Measurements from ENCODE around the gene MAP3K21. TPM values are rescaled to one million over a fixed set of nuclear protein-coding genes. Genes with fewer than 3 reads are reported as not detected.

Gene MAP3K21
- total and polyA plus RNA-seq, 2 of the 4 experiments (the other 2 are of a cell fraction): 0.15 to 0.18 TPM

GRCh38 chr1:233337505-233337904, 10.0 kb downstream of the MAP3K21 start:
- in situ Hi-C loops (cut with MboI; ENCODE audit: low sequenced_read_pairs) (no loop called here), intact Hi-C loops (cut with micrococcal nuclease) (no loop called here), dilution Hi-C loops (cut with HindIII; ENCODE audit: low sequenced_read_pairs, unreplicated experiment) (no loop called here)
- Histone ChIP-seq H3K56ac (ENCODE audit: extremely low read depth, insufficient read depth, low read length) (no peak overlapping the region), H3K79me1 (ENCODE audit: low read depth in 1 of 2, low read length in 2 of 2) (no peaks in the 10 kb centered on the region), H3K27me3 (ENCODE audit: control insufficient read depth, insufficient read depth, low read length) (peaks cover 5% of the 10 kb centered on the region), H3K14ac (replicated peaks; ENCODE audit: low read depth, low read length) (no peak overlapping the region), H3K4ac (ENCODE audit: low read depth, low read length) (no peak overlapping the region), H3K4me3 (ENCODE audit: insufficient read depth, low read depth, low read length) (no peak overlapping the region), H3K36me3 (ENCODE audit: control insufficient read depth, insufficient read depth, low read length) (no peaks in the 10 kb centered on the region), H2AK5ac (ENCODE audit: low read depth, low read length) (no peak overlapping the region), H4K91ac (ENCODE audit: insufficient read depth, low read depth, low read length) (no peak overlapping the region), H3K9me3 (ENCODE audit: control insufficient read depth, insufficient read depth, low read length) (no peaks in the 10 kb centered on the region), H2AFZ (replicated peaks; ENCODE audit: low read length, poor library complexity) (no peak overlapping the region), H3K4me1 (ENCODE audit: control insufficient read depth, insufficient read depth, low read length) (no peaks in the 10 kb centered on the region), H2BK15ac (ENCODE audit: low read depth, low read length) (no peak overlapping the region), H2BK5ac (ENCODE audit: low read depth, low read length, poor library complexity, severe bottlenecking) (no peak overlapping the region), H3K27ac (ENCODE audit: insufficient read depth, low read length) (no peak overlapping the region), H2BK120ac (ENCODE audit: low read depth, low read length) (no peak overlapping the region), H3K9me1 (ENCODE audit: insufficient read depth, low read length) (no peaks in the 10 kb centered on the region), H3K18ac (ENCODE audit: low read depth, low read length) (no peak overlapping the region), H4K5ac (ENCODE audit: low read depth, low read length) (no peak overlapping the region), H3K4me2 (ENCODE audit: low read depth, low read length) (no peak overlapping the region), H4K8ac (ENCODE audit: low read depth in 2 of 2, low read length in 2 of 2) (no peak overlapping the region), H2BK20ac (ENCODE audit: low read depth, low read length) (no peak overlapping the region), H3K23ac (ENCODE audit: low read depth, low read length) (no peak overlapping the region), H3K9ac (ENCODE audit: low read depth, low read length) (no peak overlapping the region), H2AK9ac (replicated peaks; ENCODE audit: low read depth, low read length, poor library complexity) (no peak overlapping the region), H4K20me1 (ENCODE audit: insufficient read depth, low read length) (no peaks in the 10 kb centered on the region)
- ATAC-seq (ENCODE audit: low read depth) (no peak), DNase-seq (no peak)
- no TSS peak for BruUV-seq (replicated peaks)
- no CpG with 5 or more reads among the region's 3 CpGs for whole genome bisulfite sequencing, 2 experiments (ENCODE audit: extremely low coverage in 2 of 2, insufficient read length in 1 of 2)
- CTCF ChIA-PET: interaction anchor here (0.7 to 1.3 kb wide), 2 partner anchors 14 to 27 kb away, joined by 3 to 4 read pairs; no protein-coding TSS in a partner anchor
- POLR2A ChIA-PET (ENCODE audit: unreplicated experiment): no interaction called here
- no peak for TF ChIP-seq CEBPB (IDR thresholded peaks at IDR 0.05; ENCODE audit: low read depth, low read length)
- TF ChIP-seq RCOR1 (IDR thresholded peaks at IDR 0.05; ENCODE audit: insufficient replicate concordance, low read length): no peak
- no peak for TF ChIP-seq MAFK (IDR thresholded peaks at IDR 0.05; ENCODE audit: low read depth, low read length)
- no peak for TF ChIP-seq CTCF (conservative IDR thresholded peaks at IDR 0.05; ENCODE audit: low read depth, low read length)
- no peak for TF ChIP-seq NFE2L2 (IDR thresholded peaks at IDR 0.05; ENCODE audit: low read depth, low read length)
